Measurements from ENCODE around the gene EID2B.

Gene EID2B

GRCh38 chr19:39557811-39558623 lies 25.4 kb upstream of the EID2B start:
- ChIA-PET CTCF (no interaction called here), POLR2A (no interaction called here)
- no peak overlapping the region for H3K4me3 ChIP-seq (ENCODE audit: low read depth, low read length)
- TF ChIP-seq CTCF (IDR thresholded peaks at IDR 0.05; ENCODE audit: insufficient read depth, low read length, missing control alignments): no peak
- DNase-seq (ENCODE audit: low read depth, low spot score): no peak

GRCh38 chr19:39555883-39556282 lies 23.2 kb upstream of the EID2B start:
- TF ChIP-seq CTCF (IDR thresholded peaks at IDR 0.05; ENCODE audit: insufficient read depth, low read length, missing control alignments): no peak
- no peak for DNase-seq (ENCODE audit: low read depth, low spot score)
- ChIA-PET CTCF (no interaction called here), POLR2A (no interaction called here)
- no peak overlapping the region for H3K4me3 ChIP-seq (ENCODE audit: low read depth, low read length)

GRCh38 chr19:39554701-39555311 lies 22.2 kb upstream of the EID2B start:
- TF ChIP-seq CTCF (IDR thresholded peaks at IDR 0.05; ENCODE audit: insufficient read depth, low read length, missing control alignments): no peak
- POLR2A ChIA-PET: no interaction called here

GRCh38 chr19:39553082-39553652 lies 20.5 kb upstream of the EID2B start:
- no peak for TF ChIP-seq CTCF (IDR thresholded peaks at IDR 0.05; ENCODE audit: insufficient read depth, low read length, missing control alignments)
- DNase-seq (ENCODE audit: low read depth, low spot score): no peak
- CTCF ChIA-PET: interaction anchor here (0.8 to 4.9 kb wide), 6 partner anchors 9 to 291 kb away, joined by 3 to 58 read pairs (median 4); no protein-coding TSS in a partner anchor
- no peak overlapping the region for H3K4me3 ChIP-seq (ENCODE audit: low read depth, low read length)
- POLR2A ChIA-PET: no interaction called here

More at GRCh38 chr19:39554701-39555311, 22.2 kb upstream of the EID2B start:
- no peak overlapping the region for H3K4me3 ChIP-seq (ENCODE audit: low read depth, low read length)
- CTCF ChIA-PET: interaction anchor here (4.9 kb wide), 1 partner anchor 119 kb away, joined by 58 read pairs; no protein-coding TSS in a partner anchor
- no peak for DNase-seq (ENCODE audit: low read depth, low spot score)

- ChIA-PET CTCF (interaction anchor here (1.0 to 4.9 kb wide), 4 partner anchors 10 to 294 kb away, joined by 3 to 58 read pairs (median 7); partner anchors contain the start of gene EID2), POLR2A (no interaction called here)
- no peak for TF ChIP-seq CTCF (IDR thresholded peaks at IDR 0.05; ENCODE audit: insufficient read depth, low read length, missing control alignments)
- DNase-seq (ENCODE audit: low read depth, low spot score): no peak
- H3K4me3 ChIP-seq (ENCODE audit: low read depth, low read length): no peak overlapping the region
These were observed 17.5 kb upstream of the EID2B start for GRCh38 chr19:39550197-39550596.

- no peak for TF ChIP-seq CTCF (IDR thresholded peaks at IDR 0.05; ENCODE audit: insufficient read depth, low read length, missing control alignments)
- no peak overlapping the region for H3K4me3 ChIP-seq (ENCODE audit: low read depth, low read length)
- POLR2A ChIA-PET: no interaction called here
- CTCF ChIA-PET: interaction anchor here (0.6 to 4.3 kb wide), 3 partner anchors 107 to 456 kb away, joined by 3 to 21 read pairs (median 7); no protein-coding TSS in a partner anchor
- no peak for DNase-seq (ENCODE audit: low read depth, low spot score)
These were observed 13.9 kb upstream of the EID2B start for GRCh38 chr19:39546599-39546998.
